HuH-7 (cell line): Measurements from ENCODE around the gene MYF5.

ENCODE experiments used
- DNase-seq: peaks from one replicate; pipeline ENCODE4 v3.0.0; 2011; ENCODE audit warnings: low spot score

MYF5 gene

GRCh38 chr12:80766210-80766609 lies 49.5 kb downstream of the MYF5 start:
- DNase-seq: no peak

GRCh38 chr12:80766897-80767296 lies 50.2 kb downstream of the MYF5 start:
- DNase-seq: no peak
